ENCODE data around the gene TLR9.
"Not testable (repeated sequence)": the region's sequence is repeated elsewhere in the genome, so short reads cannot be mapped to it uniquely, and the experiment has no call there.

TLR9 gene

GRCh38 chr3:52195291-52195597 is 30.2 kb downstream of the TLR9 start:
- DNase-seq (ENCODE audit: low spot score) = no peak

GRCh38 chr3:52194485-52195290 is 30.8 kb downstream of the TLR9 start:
- DNase-seq (ENCODE audit: low spot score) = no peak

- DNase-seq (ENCODE audit: low spot score) = no peak
Observed at GRCh38 chr3:52193065-52193464, 32.4 kb downstream of the TLR9 start.

- no peak for DNase-seq (ENCODE audit: low spot score)
Observed at GRCh38 chr3:52191663-52192062, 33.8 kb downstream of the TLR9 start.

- no peak for DNase-seq (ENCODE audit: low spot score)
Observed at GRCh38 chr3:52190294-52191074, 35.0 kb downstream of the TLR9 start.

- DNase-seq (ENCODE audit: low spot score) = no peak
Observed at GRCh38 chr3:52188556-52188955, 36.9 kb downstream of the TLR9 start.

GRCh38 chr3:52186729-52187128 is 38.7 kb downstream of the TLR9 start:
- no peak for DNase-seq (ENCODE audit: low spot score)

- DNase-seq (ENCODE audit: low spot score) = no peak
Observed at GRCh38 chr3:52185837-52186236, 39.6 kb downstream of the TLR9 start.

GRCh38 chr3:52185311-52185710 is 40.1 kb downstream of the TLR9 start:
- DNase-seq (ENCODE audit: low spot score) = no peak

- no peak for DNase-seq (ENCODE audit: low spot score)
Observed at GRCh38 chr3:52184690-52185089, 40.8 kb downstream of the TLR9 start.

GRCh38 chr3:52183786-52184445 is 41.5 kb downstream of the TLR9 start:
- no peak for DNase-seq (ENCODE audit: low spot score)

- no peak for DNase-seq (ENCODE audit: low spot score)
Observed at GRCh38 chr3:52182691-52183090, 42.8 kb downstream of the TLR9 start.

GRCh38 chr3:52182196-52182595 is 43.2 kb downstream of the TLR9 start:
- no peak for DNase-seq (ENCODE audit: low spot score)

GRCh38 chr3:52181543-52181942 is 43.9 kb downstream of the TLR9 start:
- DNase-seq (ENCODE audit: low spot score) = no peak

- no peak for DNase-seq (ENCODE audit: low spot score)
Observed at GRCh38 chr3:52178537-52178936, 46.9 kb downstream of the TLR9 start.

GRCh38 chr3:52178126-52178525 is 47.3 kb downstream of the TLR9 start:
- DNase-seq (ENCODE audit: low spot score) = not testable (repeated sequence)

- DNase-seq (ENCODE audit: low spot score) = no peak
Observed at GRCh38 chr3:52177701-52178042, 47.8 kb downstream of the TLR9 start.

- DNase-seq (ENCODE audit: low spot score) = no peak
Observed at GRCh38 chr3:52176951-52177700, 48.3 kb downstream of the TLR9 start.

GRCh38 chr3:52176180-52176752 is 49.2 kb downstream of the TLR9 start:
- no peak for DNase-seq (ENCODE audit: low spot score)

GRCh38 chr3:52175416-52176179 is 49.8 kb downstream of the TLR9 start:
- DNase-seq (ENCODE audit: low spot score) = no peak

GRCh38 chr3:52174896-52175295 is 50.5 kb downstream of the TLR9 start:
- DNase-seq (ENCODE audit: low spot score) = no peak

Data from activated CD4-positive, alpha-beta T cell treated with anti-CD3 and anti-CD28 coated beads, Interleukin-2, Interleukin-4, amounts not matched to agents 100 ng/mL and 50 ng/mL, durations not matched to agents 16 hours and 8 hours (primary cell).